ENCODE measurements around the gene CALHM3.
"Not testable (repeated sequence)": the region's sequence is repeated elsewhere in the genome, so short reads cannot be mapped to it uniquely, and the experiment has no call there.

CALHM3 gene

DNA sequence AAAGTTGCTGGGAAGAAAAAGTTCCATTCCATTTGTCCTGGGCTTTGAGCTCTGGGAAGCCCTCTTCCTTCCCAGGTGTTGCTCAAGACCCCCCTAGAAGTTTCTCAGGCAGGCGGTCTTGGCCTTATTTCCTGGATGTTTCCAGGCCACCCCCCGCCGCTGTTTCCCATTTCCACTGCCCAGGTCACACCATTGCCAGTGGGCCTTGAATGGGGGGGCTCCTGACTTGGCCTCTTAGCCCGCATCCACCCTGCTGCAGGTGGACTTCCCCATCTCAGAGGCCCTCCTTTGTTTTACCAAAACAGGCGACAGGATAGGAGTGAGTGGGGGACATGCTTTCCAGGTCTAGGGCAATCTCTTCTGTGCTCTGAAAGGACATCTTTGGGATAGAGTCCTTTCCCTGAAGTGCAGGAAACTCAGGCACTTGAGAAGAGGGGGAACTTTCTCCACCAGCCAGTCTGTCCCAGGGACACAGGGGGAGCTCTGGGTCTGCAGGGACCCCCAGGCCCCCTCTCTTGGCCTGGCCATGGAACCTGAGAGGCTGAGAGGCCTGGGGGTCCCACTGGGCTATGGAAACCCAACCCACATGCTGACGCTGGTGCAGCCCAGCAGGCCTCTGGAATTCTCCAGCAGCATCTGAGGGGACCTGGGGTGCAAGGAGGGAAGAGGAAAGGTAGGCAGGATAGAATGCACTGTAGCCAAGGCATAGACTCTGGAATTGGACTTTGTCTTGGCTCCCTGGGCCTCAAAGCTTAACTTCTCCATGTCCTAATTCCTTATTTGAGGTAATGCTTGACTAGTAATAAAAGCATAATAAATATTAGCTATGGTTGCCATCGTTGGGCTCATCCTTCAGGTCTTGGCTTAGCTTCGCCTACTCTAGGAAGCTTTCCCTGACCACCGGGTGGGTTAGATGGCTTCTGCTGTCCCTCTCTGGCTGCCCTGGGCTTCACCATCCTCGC is 32.0 kb upstream of the CALHM3 start:
- TF ChIP-seq JUND (IDR thresholded peaks at IDR 0.05; ENCODE audit: low read depth), result no peak
- in situ Hi-C loops (cut with HindIII; ENCODE audit: low pct_unique_long_range_greater_than_20kb, low sequenced_read_pairs), result no loop called here
- DNase-seq (ENCODE audit: low read depth in 1 of 2, low spot score in 1 of 2), result no peak

DNA sequence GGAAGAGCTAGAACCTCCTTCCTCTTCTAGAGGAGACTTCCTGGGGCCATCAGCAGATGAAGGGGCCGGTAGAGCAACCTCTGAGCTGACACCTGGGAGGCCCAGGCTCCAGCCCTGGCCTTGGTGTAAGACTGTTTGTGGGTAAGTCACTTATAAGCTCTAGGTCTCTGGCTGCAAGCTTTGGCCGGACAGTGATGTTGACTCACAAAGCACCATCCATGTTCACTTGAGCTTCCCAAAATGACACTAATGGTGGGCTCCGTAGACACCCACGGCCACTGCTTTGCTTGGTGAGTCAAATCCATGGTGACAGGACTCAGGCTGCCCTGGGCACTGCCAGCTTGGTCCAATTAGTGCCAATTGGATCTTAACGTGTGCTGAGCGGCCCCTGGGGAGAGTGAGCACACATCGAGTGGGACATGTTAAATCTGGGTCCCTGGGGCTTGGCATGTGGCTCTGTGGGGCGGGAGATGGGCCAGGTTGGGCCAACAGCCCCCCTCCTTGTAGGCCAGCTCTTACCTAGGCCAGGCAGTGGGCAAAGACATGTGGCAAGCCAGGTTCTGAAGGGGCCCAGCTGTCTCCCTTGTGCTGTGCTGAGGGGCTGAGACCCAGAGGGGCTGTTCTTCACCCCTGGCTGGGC is 31.1 kb upstream of the CALHM3 start:
- in situ Hi-C loops (cut with HindIII; ENCODE audit: low pct_unique_long_range_greater_than_20kb, low sequenced_read_pairs), result no loop called here
- DNase-seq (ENCODE audit: low read depth in 1 of 2, low spot score in 1 of 2), result no peak
- TF ChIP-seq JUND (IDR thresholded peaks at IDR 0.05; ENCODE audit: low read depth), result no peak

DNA sequence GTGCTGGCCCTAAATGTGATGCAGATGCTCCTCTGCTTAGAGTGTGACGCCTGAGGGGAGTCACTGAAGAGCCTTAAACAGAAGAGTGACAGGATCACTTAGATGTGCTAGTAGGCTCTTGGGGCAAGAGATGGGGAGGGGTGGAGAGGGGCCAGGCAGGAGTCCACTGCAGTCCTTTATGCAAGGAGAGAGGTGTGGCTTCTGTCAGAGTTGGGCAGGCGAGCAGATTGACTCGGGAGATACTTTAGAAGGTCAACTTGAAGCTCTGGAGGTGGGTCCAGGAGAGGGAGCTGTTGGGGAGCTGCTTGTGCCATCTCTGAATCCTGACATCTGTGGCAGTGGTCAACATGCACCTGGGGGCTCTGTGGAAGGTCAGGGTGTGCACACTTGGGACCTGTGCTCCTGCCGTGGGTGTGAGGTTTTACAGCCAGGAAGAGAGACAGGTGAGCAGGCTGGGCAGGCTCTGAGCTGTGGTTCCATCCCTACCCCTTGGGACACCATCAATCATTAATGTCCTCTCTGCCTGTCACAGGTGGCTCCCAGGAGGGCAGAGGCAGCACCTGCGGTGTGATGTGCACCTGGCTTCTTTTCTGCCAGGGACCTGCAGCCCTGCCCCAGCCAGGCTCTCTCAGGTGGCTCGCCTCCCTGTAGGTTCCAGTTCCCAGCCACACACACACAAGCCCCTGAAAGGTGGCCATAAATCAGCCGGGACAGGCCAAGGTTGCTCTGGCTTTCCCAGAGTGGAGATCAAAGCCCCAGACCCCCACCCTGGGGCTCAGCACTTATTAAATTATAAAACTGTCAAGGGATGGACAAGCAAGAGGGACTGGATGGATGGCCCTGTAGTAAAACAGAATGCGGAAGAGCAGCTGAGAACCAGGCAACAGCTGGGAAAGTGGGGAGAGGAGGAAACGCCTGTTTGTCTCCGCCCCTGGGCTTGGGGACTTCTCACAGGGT is 28.5 kb upstream of the CALHM3 start:
- TF ChIP-seq JUND (IDR thresholded peaks at IDR 0.05; ENCODE audit: low read depth), result no peak
- in situ Hi-C loops (cut with HindIII; ENCODE audit: low pct_unique_long_range_greater_than_20kb, low sequenced_read_pairs), result no loop called here
- DNase-seq (ENCODE audit: low read depth in 1 of 2, low spot score in 1 of 2), result no peak

DNA sequence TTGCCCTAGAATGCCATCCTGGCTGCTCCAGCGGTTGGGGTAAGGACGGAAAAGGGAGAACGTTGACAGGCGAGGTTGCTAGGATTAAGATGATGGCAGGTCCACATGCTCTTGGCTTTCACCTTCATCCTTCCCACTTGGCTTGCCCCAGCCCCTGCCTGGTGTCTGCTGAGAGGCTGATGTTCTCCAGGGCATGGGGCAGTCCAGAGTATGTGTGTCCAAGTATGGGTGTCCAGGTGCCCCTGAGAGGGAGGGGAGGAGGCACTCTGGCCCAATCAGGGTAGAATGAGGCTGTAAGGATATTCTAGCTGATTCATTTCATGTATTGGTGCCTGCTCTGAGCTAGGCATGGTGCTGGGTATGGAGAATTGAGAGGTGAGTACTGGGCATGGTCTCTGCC is 27.0 kb upstream of the CALHM3 start:
- no peak for TF ChIP-seq JUND (IDR thresholded peaks at IDR 0.05; ENCODE audit: low read depth)
- no peak for DNase-seq (ENCODE audit: low read depth in 1 of 2, low spot score in 1 of 2)
- in situ Hi-C loops (cut with HindIII; ENCODE audit: low pct_unique_long_range_greater_than_20kb, low sequenced_read_pairs), result no loop called here

DNA sequence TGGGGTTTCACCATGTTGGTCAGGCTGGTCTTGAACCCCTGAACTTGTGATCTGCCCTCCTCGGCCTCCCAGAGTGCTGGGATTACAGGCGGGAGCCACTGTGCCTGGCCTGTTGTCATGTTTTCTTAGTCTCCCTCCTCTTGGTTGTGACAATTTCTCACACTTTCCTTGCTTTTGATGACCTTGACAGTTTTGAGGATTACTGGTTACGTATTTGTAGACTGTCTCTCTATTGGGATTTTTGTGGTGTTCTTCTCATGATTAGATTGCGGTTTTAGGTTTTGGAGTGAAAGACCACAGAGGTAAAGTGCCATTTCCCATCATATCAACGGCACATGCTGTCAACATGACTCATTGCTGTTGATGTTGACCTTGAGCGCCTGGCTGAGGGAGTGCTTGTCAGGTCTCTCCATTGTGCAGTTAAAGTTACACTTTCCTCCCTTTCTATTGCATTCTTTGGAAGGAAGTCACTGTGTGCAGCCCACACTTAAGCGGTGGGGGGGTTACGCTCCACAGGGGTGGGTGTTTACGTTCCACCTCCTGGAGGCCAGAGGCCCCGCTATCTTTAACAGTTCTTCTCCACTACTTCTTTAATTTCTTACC is 25.2 kb upstream of the CALHM3 start:
- no peak for DNase-seq (ENCODE audit: low read depth in 1 of 2, low spot score in 1 of 2)
- in situ Hi-C loops (cut with HindIII; ENCODE audit: low pct_unique_long_range_greater_than_20kb, low sequenced_read_pairs), result no loop called here
- TF ChIP-seq JUND (IDR thresholded peaks at IDR 0.05; ENCODE audit: low read depth), result no peak

DNA sequence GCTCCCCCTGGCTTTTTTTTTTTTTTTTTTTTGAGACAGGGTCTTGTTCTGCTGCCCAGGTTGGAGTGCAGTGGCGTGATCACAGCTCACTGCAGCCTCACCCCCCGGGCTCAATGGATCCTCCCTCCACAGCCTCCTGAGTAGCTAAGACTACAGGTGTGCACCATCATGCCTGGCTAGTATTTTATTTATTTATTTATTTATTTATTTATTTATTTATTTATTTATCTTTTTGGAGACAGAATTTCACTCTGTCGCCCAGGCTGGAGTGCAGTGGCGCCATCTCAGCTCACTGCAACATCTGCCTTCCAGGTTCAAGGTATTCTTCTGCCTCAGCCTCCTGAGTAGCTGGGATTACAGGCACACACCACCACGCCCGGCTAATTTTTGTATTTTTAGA is 24.7 kb upstream of the CALHM3 start:
- in situ Hi-C loops (cut with HindIII; ENCODE audit: low pct_unique_long_range_greater_than_20kb, low sequenced_read_pairs), result not testable (repeated sequence)

DNA sequence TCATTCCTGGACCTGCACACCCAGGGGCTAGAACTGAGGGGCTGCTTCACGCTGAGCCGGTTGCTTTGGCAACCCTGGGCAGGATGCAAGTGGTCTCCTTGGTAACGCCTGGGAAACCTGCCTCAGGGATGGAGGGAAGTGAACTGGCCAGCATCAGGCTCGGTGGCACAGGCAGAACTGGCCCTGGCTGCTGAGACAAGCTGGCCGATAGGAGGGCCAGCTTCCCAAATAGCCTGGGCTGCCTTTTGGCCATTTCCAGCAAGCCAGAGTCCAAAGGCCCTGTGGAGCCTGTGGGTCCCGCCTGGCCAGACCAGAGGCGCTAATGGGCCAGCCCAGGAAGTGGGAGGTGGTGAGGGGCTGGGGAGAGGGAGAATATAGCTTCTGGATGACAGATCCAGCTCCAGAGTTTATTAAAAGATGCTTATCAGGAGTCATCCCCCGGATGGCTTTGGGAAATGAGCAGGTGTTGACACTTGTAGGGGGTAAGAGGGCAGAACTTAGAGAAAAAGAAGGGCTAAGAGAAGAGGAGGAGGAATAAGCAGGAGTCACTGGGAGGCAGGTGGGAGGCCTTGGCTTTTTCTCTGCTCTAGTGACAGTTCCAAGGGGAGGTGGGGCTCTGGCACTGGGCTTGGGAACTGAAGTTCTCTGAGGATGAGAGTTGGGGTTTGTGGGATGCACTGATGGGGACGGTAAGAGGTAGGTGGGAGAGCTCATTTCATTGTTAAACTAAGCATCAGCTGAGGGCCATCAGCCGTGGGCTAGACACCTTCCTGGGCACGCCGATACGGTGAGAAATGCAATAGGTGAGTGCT is 24.0 kb upstream of the CALHM3 start:
- TF ChIP-seq JUND (IDR thresholded peaks at IDR 0.05; ENCODE audit: low read depth), result no peak
- no peak for DNase-seq (ENCODE audit: low read depth in 1 of 2, low spot score in 1 of 2)
- in situ Hi-C loops (cut with HindIII; ENCODE audit: low pct_unique_long_range_greater_than_20kb, low sequenced_read_pairs), result no loop called here

More for the DNA sequence above, 24.7 kb upstream of the CALHM3 start:
- DNase-seq (ENCODE audit: low read depth in 1 of 2, low spot score in 1 of 2), result not testable (repeated sequence)

DNA sequence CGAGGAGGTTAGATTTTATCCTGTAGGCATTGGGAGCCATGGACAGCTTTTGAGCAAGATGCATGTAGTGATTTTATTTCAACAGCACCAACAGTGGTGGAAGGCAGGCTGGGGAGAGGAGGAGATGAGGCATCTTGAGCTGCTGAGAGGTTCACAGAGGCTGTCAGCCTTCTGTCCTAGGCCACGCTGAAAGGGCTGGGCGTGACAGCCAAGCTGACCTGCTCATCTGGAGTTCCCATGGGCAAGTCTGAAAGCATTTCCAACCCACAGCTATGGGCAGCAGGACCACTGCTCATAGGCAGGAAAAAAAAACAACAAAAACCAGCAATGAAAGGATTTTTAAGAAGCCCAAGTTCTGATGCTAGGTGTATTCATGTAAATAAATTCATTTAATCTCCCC is 22.1 kb upstream of the CALHM3 start:
- no peak for TF ChIP-seq JUND (IDR thresholded peaks at IDR 0.05; ENCODE audit: low read depth)

DNA sequence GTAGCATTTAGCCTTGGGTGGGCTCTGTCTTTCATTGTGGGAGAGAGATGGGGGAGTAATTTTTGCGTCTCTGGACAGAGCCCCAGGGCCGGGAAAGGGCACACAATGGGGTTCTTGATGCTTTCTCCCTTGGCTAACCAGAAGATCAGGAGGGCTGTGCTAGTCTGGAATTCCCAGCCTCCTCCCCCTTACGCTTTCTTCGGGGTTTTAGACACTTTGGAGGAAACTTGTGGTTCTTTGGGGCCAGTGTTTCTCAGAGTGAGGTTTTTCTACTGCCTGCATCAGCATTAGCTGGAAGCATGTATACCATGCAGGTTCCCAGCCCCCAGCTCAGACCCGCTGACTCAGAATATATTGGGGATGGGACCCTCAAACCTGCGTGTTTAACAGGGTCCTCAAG is 21.4 kb upstream of the CALHM3 start:
- DNase-seq (ENCODE audit: low read depth in 1 of 2, low spot score in 1 of 2), result no peak
- no peak for TF ChIP-seq JUND (IDR thresholded peaks at IDR 0.05; ENCODE audit: low read depth)
- in situ Hi-C loops (cut with HindIII; ENCODE audit: low pct_unique_long_range_greater_than_20kb, low sequenced_read_pairs), result no loop called here

More for the DNA sequence above, 22.1 kb upstream of the CALHM3 start:
- in situ Hi-C loops (cut with HindIII; ENCODE audit: low pct_unique_long_range_greater_than_20kb, low sequenced_read_pairs), result no loop called here
- no peak for DNase-seq (ENCODE audit: low read depth in 1 of 2, low spot score in 1 of 2)

DNA sequence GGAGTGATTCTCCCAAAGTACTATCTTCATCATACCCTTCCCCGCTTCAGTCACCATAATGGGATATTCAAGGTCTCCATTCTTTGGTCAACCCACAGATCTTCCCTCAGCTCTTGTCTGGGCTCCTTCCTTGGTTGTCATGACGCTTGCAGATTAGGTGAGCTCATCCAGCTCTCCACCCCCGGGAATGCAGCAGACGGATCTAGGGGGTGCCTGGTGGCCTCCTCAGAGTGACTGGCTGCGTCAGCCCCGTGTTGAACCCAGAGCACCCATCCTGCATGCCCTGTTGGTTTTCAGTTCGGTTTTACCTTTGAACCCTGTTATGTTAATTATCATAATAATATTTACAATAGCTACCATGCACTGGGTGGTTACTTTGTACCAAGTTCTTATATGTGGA is 20.8 kb upstream of the CALHM3 start:
- TF ChIP-seq JUND (IDR thresholded peaks at IDR 0.05; ENCODE audit: low read depth), result no peak
- in situ Hi-C loops (cut with HindIII; ENCODE audit: low pct_unique_long_range_greater_than_20kb, low sequenced_read_pairs), result no loop called here
- no peak for DNase-seq (ENCODE audit: low read depth in 1 of 2, low spot score in 1 of 2)

DNA sequence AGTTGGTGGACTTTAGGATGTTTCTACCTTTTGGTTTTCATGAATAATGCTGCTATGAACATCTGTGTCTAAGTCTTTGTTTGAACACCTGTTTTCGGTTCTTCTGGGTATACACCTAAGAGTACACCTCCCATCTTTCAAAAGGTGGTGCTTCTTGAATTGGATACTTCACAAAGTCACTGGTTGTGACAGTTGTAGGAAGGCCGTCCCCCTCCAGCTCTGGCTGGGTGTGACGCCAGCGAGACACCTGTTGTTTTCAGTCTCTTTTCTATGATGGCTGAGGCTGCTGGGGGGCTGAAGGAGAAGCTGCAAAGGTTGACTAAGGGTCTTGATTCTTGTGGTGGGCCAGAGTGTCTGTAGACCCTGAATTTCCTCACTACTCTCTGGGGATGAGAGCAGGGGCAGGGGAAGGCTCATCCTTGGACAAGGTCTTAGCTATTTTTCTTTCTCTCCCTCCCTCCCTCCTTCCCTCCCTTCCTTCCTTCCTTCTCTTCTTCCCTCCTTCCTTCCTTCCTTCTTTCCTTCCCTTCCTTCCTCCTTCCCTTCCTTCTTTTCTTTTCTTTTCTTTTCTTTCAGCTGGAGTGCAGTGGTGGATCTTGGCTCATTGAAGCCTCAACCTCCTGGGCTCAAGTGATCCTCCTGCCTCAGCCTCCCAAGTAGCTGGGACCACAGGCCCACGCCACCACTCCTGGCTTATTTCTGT is 20.0 kb upstream of the CALHM3 start:
- no peak for DNase-seq (ENCODE audit: low read depth in 1 of 2, low spot score in 1 of 2)
- no peak for TF ChIP-seq JUND (IDR thresholded peaks at IDR 0.05; ENCODE audit: low read depth)
- in situ Hi-C loops (cut with HindIII; ENCODE audit: low pct_unique_long_range_greater_than_20kb, low sequenced_read_pairs), result no loop called here
